Activated effector memory CD4-positive, alpha-beta T cell treated with Interleukin-2 at 50 U/mL for 16 hours (primary cell): ENCODE data around the gene EFCAB5.
"Not testable (repeated sequence)": the region's sequence is repeated elsewhere in the genome, so short reads cannot be mapped to it uniquely, and the experiment has no call there.

ENCODE experiments used
- DNase-seq: peaks from one replicate; pipeline ENCODE4 v3.0.0-alpha.2; 2020

Gene EFCAB5

GRCh38 chr17:29936724-29937123, 4.7 kb upstream of the EFCAB5 start:
- no peak for DNase-seq

- DNase-seq: no peak
Measured at GRCh38 chr17:29945281-29945680, 3.8 kb downstream of the EFCAB5 start.

DNA sequence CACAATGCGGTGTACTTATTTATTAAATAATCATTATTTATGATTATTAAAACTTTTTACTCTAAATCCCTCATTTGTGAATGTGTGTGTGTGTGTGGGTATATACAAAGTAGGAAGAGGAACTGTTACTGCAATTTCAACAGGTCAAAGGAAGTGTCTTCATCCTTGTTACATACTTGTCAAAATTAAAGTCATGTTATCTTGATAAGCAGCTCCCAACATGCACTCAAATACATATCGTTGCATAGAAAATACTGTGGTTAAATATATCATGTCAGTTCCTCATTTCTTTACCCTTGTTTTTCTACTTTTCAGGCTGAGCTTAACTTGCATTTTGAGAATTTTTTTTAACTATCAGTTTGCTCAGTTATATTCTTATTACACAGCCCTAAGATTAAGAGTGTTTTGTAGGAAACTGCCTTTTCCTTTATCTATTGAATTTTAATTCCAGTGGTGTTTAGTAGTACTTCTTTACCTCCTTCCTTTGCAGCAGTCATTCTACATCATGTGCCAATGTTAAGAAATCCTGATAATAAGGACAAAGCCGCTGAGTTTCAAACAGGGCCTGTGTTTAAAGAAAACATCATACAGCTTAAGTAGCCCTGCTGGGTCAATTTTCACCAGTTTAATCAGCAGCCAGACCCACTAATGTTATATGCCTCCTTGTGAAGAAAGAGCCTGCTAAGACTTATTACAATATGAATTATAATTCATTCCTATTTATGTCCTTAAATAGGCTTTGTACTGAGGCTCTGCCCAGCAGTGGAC, 7.2 kb downstream of the EFCAB5 start:
- no peak for DNase-seq

- DNase-seq: no peak
Measured at GRCh38 chr17:29949696-29950095, 8.3 kb downstream of the EFCAB5 start.

GRCh38 chr17:29954405-29954804, 13.0 kb downstream of the EFCAB5 start:
- no peak for DNase-seq

DNA sequence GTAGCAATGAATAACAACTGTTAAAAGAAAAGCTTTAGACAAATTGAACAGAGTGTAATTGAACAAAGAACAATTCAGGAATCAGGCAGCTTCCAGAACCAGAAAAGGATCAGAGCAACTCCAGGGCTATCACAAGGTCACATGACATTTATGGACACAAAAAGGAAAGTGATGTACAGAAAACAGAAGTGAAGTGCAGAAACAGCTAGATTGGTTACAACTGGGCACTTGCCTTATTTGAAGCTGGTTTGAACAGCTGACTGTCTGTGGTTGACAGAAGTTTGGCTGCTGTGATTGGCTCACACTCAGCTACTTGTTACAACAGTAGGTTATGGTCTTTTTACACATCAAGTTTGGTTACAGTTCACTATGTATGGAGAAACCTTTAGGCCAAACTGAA, 14.8 kb downstream of the EFCAB5 start:
- no peak for DNase-seq

- not testable (repeated sequence) for DNase-seq
Measured at GRCh38 chr17:29957488-29957887, 16.1 kb downstream of the EFCAB5 start.

DNA sequence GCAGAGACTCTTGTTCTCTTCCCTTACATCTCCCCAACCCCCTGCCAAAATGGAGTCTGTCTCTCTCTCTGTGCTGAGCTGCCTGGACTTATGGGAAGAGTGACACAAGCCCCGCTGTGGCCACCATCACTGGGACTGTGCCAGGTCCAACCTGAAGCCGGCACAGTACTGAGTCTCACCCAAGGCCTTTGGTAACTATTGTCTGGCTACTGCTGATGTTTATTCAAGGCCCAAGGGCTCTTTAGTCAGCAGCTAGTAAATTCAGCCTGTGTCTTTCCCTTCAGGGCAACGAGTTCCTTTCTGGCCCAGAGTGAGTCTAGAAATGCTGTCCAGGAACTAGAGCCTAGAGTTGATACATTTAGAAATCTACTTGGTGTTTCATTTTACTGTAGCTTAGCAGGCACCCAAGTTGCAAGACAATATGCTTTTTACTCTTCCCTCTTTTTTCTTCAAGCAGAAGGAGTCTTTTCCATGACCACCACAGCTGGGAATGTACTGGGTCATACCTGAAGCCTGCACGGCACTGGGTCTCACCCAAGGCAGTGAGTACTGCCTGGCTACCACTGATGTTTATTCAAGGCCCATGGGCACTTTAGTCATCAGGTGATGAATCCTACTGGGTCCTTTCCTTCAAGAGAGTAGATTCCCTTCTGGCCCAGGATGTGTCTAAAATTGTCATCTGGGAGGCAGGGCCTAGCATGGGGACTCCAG, 17.7 kb downstream of the EFCAB5 start:
- no peak for DNase-seq

DNA sequence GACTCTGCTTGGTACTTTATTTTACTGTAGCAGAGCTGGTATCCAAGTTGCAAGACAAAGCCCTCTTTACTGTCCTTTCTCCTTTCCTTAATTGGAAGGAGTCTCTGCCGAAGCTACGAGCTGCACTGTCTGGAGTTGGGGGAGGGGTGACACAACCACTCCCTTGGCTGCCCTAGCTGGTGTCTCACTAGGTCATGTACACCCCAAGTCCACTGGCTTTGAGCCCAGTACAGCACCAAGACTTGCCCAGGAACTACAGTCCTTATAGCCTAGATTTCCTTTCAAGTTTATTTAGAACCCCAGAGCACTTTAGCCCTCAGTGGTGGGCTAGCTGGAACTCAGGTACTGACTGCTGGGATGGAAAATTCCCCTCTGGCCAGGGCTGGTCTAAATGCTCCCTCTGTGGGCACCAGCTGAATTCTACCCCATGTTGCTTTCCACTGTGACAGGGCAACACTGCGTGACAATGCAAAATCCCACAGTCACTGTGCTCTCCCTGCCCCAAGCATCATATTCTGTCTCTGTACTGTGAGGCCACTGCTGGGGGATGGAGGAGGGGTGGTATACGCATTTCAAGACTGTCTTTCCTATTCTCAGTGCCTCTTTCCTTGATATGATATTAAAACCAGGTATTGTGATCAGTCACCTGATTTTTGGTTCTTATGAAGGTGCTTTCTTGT, 18.4 kb downstream of the EFCAB5 start:
- DNase-seq: no peak

DNA sequence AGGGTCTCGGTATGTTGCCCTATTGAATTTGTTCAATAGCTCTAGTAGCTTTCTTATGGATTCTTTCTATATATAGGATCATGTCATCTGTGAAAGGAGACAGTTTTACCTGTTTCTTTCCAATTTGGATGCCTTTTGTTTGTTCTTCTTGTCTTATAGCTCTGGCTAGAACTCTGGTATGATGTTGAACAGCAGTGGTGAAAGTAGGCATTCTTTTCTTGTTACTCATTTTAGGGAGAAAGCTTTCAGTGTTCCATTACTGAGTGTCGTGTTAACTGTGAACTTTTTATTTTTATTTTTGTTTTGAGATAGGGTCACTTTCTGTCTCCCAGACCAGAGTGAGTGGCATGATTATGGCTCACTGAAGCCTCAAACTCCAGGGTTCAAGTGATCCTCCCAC, 21.2 kb downstream of the EFCAB5 start:
- no peak for DNase-seq

GRCh38 chr17:29968271-29968670, 26.8 kb downstream of the EFCAB5 start:
- DNase-seq: no peak

DNA sequence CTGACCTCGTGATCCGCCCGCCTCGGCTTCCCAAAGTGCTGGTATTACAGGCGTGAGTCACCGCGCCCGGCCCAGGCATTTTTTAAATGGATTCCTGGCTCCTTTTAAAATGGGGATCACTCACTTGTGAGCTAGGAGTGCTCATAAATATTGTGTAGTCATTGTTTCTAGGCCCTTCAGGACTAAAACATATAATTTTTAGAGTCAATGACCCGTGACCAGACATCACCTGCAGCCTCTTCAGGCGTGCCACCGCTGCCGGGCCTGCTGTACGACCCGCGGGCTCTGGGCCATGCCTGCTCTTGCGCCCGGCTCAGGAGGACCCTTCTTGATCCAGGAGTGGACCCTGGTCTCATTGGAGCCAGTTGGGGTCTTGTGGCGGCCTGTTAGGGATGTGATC, 30.8 kb downstream of the EFCAB5 start:
- DNase-seq: no peak

GRCh38 chr17:29973005-29973404, 31.6 kb downstream of the EFCAB5 start:
- no peak for DNase-seq

- no peak for DNase-seq
Measured at GRCh38 chr17:29977836-29978235, 36.4 kb downstream of the EFCAB5 start.

GRCh38 chr17:29980261-29980660, 38.8 kb downstream of the EFCAB5 start:
- no peak for DNase-seq

DNA sequence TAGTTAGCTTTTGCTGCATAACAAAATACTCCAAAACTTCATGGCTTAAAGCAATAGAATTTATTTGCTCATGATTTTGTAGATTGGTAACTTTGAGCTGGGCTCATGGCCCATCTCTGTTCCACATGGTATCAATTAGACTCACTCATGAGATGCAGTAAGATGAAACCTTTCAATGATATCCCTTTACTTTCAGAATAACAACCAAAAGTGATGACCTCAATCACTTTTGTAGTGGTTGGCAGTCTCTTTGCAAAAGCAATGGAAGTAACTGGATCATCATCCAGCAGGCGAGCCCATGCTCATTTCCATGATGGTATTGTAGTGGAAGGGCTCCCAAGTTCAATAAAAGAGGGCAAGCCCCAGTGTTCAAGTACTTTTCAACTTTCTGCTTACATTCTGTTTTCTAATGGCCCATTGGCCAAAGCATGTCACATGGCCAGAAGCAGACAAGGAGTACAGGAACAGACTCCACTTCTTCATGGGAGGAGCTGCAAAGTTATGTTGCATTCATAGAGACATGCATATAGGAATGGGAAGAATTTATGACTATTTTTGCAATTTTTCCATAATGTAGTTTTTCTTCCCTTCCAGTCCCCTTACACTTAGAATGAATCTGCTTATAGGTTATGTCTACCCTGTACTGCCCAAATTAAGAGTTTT, 41.7 kb downstream of the EFCAB5 start:
- no peak for DNase-seq

DNA sequence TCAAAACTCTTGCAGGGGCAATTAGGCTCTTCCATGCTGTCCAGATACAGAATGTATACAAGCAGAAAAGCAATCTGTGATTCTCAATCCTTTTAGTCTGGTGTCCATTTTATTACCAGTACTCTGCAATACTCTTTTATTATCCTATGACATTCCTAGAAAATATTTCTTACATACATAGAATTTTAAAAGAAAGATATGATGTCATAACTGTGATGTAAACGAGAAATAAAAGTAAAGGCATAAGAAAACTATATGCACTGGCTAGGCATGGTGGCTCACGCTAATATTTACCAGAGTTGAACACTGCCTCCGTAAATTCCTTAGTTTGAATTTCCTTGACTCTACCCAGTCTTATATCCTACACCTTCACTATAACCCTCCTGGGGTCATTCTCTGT, 55.0 kb downstream of the EFCAB5 start:
- no peak for DNase-seq

DNA sequence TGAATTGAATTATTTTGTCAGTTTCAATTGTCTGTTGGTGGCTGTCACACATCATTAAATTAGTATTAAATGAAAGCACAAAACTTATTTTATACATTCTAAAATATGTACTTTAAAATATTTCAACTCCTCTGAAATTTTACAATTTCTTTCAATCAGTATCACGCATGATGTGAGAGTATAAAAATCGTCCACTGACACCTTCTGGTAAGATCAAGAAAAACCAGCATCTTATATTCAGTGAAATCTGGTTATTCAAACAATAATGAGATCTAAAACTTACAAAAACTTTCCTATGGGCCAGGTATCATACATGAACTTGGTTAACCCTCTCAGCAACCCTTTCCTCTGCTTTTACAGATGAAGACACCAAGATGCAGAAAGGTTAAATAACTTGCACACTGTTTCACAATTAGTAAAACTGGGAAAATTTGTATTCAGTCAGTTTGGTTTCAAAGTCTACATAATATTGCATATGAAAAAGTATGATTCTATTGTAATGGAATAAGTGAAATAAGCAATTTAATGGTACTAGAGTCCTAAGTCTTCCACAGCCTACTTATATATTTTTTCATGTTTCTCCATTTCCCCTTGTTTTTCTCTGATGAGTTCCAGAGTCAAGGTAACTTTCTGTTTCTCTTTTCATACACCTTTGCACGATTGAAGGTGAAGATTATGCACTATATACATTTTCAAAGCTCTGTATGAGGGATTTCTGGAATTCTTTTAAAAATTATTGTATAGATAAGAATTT, 58.7 kb downstream of the EFCAB5 start:
- DNase-seq: no peak

DNA sequence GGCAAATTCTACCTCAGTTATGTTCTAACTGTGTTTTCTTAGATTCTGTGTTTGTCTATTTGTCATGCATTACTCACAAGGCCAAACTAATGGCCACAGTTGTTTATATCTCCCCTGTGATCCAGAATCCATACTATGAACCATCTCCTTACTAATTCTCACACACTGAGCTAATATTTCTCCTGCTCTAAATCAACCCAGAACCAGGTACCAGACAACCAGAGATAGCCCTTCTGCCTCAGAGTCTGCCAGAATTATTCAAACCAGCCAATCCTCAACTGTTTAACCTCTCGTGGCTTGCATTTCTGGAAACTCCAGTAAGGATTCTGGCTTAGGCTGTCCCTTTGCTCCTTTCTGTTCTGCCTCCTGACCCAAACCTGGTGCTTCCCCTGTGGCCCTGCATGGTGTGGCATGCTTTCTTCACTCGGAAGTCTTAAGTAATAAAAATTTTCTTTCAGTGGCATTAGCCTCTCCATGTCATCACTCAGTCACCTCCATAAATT, 59.4 kb downstream of the EFCAB5 start:
- DNase-seq: no peak

GRCh38 chr17:30002088-30002487, 60.7 kb downstream of the EFCAB5 start:
- DNase-seq: no peak

GRCh38 chr17:30005709-30006320, 64.4 kb downstream of the EFCAB5 start:
- no peak for DNase-seq

GRCh38 chr17:30011934-30012333, 70.5 kb downstream of the EFCAB5 start:
- not testable (repeated sequence) for DNase-seq
